Stimulated activated CD4-positive, alpha-beta T cell treated with anti-CD3 and anti-CD28 coated beads, Interleukin-1b, Interleukin-23, amount 100 ng/mL, for 48 hours (primary cell): Measurements from ENCODE around the gene MTLN.
"Not testable (repeated sequence)": the region's sequence is repeated elsewhere in the genome, so short reads cannot be mapped to it uniquely, and the experiment has no call there.

ENCODE experiments used
- DNase-seq: peaks from one replicate; pipeline ENCODE4 v3.0.0-alpha.2; 2020

Gene MTLN

DNA sequence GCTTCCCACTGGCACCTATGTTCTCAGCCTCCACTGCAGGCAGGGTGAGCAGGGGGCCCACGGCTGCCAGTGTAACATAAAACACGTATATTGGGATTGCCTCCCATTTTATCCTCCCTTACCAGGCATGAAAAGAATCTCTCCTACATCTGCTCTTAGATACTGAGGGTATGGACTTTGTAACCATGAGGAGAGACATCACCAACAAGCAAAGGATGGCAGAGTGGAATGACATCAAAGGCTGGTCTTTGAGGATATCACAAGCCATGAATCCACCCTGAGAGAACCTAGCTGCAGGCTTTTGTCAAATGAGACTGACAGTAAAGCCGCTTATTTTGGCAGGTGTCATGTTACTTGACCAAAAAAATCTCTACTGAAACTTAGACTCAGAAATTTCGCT lies 14.9 kb downstream of the MTLN start:
- no peak for DNase-seq

DNA sequence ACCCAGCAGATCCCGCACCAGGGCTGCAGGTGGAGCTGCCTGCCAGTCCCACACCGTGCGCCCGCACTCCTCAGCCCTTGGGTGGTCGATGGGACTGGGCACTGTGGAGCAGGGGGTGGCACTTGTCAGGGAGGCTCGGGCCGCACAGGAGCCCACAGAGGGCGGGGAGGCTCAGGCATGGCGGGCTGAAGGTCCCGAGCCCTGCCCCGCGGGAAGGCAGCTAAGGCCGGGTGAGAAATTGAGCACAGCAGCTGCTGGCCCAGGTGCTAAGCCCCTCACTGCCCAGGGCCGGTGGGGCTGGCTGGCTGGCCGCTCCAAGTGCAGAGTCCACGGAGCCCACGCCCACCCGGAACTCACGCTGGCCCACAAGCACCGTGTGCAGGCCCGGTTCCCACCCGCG lies 22.2 kb downstream of the MTLN start:
- DNase-seq: not testable (repeated sequence)

GRCh38 chr2:110182449-110182848 lies 29.9 kb downstream of the MTLN start:
- DNase-seq: no peak

DNA sequence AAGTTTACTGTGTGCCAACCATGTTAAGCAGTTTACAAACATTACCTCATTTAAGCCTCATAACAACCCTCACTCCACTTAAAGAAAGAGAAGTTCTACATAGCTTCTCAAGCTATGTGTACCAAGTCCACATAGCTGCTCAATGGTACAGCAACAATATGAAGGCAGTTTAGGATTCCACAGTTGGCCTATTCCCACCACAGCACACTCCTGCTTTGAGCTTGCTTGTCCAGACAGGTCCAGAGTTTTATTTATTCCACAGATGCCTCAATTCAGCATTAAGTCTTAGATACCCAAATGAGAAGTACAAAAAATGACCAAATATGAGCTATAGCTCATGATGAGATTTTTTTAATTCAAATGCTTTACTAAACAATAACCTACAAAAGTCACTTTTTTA lies 32.3 kb downstream of the MTLN start:
- no peak for DNase-seq

DNA sequence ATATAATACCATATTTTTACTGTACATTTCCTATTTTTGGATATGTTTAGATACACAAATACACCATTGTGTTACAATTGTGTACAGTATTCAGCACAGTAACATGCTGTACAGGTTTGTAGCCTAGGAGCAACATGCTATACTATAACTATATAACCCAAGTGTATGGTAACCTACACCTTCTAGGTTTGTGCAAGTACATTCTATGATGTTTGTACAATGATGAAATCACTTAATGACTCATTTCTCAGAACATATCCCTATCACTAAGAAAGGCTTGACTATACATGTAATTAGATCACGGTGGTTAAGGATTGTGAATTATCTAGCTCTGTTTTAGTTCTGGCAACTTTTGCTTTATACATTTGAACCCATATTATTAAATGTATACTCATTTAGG lies 38.8 kb downstream of the MTLN start:
- DNase-seq: no peak

GRCh38 chr2:110172506-110172905 lies 39.8 kb downstream of the MTLN start:
- DNase-seq: no peak

DNA sequence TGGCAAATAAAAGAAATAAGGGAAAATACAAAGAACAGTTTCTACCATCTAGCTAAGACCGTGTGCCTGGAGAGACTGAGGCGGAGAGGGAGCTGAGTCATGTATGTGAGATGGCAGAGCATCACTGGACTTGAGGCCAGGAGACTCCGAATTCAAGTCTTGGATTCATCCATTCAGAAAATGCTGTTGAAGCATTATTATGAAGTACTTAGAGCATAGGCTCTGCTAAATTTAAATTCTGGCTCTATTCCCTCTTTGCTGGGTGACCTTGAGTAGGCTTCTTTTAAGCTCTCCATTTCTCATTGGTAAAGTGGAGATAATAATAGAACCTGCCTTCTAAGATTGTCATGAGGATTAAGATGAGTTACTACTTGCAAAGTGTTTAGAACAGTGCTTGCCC lies 42.2 kb downstream of the MTLN start:
- no peak for DNase-seq

- DNase-seq: no peak
Measured at GRCh38 chr2:110167326-110168000, 44.9 kb downstream of the MTLN start.

- DNase-seq: no peak
Measured at GRCh38 chr2:110166266-110166665, 46.1 kb downstream of the MTLN start.
